Esophagus muscularis mucosa (tissue), 4 donors: ENCODE data around the gene GPR82.

Experiments used
- EP300 ChIP-seq: sonication (generic); formaldehyde crosslinking; IDR thresholded peaks from one replicate; pipeline ENCODE4 v1.6.1; 2017; ENCODE audit warnings: antibody characterized with exemption
- POLR2A ChIP-seq: fragments of 450-650 bp; IDR thresholded peaks from one replicate; pipeline ENCODE4 v1.6.1; 2017; ENCODE audit warnings: antibody characterized with exemption, moderate library complexity, mild to moderate bottlenecking, low read depth
- TF ChIP-seq, protein P1 (sequence below), 3 experiments: fragments of 200-600 bp in 2 of 3; fragments of 450-650 bp in 1 of 3; sonication (generic) in 2 of 3; IDR thresholded peaks; one replicate each; pipeline ENCODE4 v1.5.1; 2017 to 2019; ENCODE audit warnings: antibody characterized with exemption in 3 of 3, mild to moderate bottlenecking in 2 of 3, moderate library complexity in 1 of 3

DNA sequence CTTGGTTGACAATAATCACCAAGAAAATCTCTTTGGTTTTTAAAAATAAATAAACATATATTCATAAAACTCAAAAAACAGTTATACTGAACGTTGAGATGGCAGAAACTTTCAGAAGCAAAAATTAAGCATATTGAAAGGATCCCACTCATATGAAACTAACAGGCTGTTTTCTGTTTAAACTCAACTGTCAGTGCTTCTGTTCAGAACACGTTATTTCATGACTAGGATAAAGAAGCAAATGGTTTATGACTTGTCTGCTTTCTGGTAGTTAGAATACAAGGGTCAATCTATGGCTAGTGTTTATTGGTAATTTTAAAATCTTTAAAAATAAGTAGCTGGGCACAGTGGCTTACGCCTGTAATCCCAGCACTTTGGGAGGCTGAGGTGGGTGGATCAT is 4.1 kb downstream of the GPR82 start:
- TF ChIP-seq, protein P1, sequence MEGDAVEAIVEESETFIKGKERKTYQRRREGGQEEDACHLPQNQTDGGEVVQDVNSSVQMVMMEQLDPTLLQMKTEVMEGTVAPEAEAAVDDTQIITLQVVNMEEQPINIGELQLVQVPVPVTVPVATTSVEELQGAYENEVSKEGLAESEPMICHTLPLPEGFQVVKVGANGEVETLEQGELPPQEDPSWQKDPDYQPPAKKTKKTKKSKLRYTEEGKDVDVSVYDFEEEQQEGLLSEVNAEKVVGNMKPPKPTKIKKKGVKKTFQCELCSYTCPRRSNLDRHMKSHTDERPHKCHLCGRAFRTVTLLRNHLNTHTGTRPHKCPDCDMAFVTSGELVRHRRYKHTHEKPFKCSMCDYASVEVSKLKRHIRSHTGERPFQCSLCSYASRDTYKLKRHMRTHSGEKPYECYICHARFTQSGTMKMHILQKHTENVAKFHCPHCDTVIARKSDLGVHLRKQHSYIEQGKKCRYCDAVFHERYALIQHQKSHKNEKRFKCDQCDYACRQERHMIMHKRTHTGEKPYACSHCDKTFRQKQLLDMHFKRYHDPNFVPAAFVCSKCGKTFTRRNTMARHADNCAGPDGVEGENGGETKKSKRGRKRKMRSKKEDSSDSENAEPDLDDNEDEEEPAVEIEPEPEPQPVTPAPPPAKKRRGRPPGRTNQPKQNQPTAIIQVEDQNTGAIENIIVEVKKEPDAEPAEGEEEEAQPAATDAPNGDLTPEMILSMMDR (IDR thresholded peaks at IDR 0.05), result no peak
- TF ChIP-seq EP300, result no peak
- no peak for TF ChIP-seq POLR2A
